ENCODE results near the gene USHBP1. TPM values are rescaled to one million over a fixed set of nuclear protein-coding genes. Genes with fewer than 3 reads are reported as not detected.

Gene USHBP1
- total RNA-seq, 1 donor from 2014 or later: 40.0 TPM

GRCh38 chr19:17215127-17215971, 49.2 kb downstream of the USHBP1 start, which contains the start of gene USE1:
Gene USE1, plus strand, starts transcription at chr19:17215357. Its CDS starts 49 bp downstream, at chr19:17215406.
- DNase-seq (ENCODE audit: extremely low read depth, low read depth, low spot score): no peak

DNA sequence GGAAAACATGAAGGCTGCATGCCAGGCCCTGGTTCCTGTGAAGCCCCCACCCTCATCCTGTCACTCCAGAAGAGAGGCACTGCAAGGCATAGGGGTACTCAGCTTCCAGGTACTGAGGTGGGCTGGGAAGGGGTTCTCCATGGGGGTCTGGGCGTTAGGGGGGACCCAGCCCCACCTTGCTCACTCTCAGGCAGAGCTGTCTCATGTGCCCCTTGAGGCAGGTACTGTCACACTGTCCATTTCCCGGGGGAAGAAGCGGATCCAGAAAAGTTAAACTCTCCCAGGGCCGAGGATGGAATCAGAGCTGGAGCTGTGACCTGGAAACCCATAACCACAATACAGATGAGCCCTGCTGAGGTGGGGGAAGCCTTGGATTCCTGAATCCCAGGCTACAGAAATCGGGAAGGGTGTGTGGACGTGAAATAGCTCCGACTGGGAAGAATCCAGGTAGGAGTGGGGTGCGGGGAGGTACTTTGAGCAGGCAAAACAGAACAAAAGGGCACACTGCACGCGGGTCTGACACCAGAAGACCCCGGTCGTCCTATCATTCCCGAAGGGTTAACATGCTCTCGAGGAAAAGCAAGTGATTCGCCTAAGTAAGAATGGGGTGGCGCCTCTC, 49.9 kb downstream of the USHBP1 start:
- no peak for DNase-seq (ENCODE audit: extremely low read depth, low read depth, low spot score)

- no peak for DNase-seq (ENCODE audit: extremely low read depth, low read depth, low spot score)
These were observed 51.2 kb downstream of the USHBP1 start for GRCh38 chr19:17213334-17213733.

GRCh38 chr19:17211547-17212446, 52.7 kb downstream of the USHBP1 start:
- no peak for DNase-seq (ENCODE audit: extremely low read depth, low read depth, low spot score)

DNA sequence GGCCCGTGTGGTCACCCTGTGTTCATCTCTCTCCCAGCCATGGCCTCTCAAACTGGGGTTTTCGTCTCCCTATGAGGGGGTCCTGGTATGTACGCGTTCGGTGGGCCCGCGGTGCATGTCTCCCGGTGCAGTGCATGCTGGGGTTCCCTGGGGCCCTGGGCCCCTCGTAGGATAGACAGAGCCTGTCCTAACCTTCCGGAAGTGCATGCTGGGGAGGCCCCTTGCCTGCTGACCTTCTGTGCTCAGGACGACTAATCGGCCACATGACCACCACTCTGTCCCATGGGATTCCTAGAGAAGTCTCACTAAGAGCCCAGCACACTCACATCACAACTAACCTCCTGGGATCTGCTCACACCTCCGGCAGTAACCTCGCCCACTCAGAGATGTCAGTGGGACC, 54.2 kb downstream of the USHBP1 start:
- DNase-seq (ENCODE audit: extremely low read depth, low read depth, low spot score): no peak

DNA sequence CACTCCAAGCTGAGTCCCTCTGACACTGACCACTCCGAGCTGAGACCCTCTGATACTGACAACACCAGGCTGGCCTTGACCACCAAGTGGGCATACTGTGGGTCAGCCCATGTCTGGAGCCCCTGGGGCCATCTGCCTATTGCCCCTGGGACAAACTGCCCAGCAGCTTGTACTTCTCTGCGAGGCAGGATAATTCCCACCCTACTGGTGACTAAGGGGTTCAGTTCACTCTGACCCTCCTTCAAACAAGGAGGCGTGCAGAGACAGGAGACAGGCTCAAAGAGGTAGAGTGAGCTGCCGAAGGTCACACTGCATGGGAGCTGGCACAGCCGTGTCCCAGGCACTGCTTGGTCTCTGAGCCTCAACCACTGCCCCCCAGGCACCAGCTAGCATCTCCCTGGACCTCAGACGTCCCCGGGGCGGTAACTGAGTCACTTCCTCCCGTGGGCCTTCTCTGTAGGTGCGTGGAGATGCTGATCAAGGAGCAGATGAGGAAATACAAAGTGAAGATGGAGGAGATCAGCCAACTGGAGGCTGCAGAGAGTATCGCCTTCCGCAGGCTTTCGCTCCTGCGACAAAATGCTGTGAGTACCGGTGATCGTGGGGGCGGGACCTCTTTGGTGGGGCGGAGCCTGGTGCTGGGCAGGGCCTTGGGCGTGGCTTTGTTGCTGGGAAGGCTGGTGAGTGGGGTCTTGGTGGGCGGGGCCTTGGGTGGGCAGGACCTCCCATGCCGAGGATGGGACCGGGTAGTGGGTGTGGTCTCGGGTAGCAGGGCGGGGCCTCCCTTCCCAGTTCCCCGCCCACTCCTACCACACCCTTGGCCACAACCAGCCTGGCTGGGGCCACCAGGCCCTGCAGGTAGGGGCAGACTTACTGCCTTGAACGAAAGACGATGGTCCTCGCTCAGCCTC, 55.2 kb downstream of the USHBP1 start:
- DNase-seq (ENCODE audit: extremely low read depth, low read depth, low spot score): no peak

DNA sequence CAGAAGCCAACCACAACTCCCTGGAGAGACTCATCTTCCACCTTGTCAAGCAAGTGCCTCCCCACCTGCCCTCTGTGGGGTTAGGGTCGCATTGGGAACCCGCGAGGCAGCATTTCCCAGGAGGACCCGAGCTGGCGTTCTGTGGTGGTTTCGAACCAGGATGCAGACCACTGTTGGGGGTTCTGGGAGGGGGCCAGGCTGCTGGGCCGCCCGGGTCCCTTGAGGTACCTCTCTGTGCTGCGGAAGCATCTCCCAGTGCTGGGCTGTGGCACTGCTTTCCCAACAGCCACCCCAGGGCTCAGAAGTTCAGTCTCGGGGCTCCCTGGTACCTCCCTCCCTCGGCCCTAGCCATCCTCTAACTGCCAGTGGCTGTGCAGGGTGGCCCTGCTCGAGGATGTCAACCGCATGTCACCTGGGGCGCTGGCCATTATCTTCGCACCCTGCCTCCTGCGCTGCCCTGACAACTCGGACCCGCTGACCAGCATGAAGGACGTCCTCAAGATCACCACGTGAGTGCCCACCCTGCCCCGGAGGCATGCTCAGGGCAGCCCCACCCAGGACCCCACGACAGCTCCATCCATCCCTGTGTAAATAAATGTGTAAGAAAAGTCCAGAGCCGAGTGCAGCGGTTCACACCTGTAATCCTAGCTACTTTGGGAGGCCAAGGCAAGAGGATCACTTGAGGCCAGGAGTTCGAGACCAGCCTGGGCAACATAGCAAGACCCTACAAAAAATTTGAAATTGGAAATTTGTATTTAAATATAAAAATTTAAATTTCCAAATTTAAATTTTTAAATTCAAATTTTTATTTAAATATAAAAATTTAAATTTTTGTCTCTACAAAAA, 57.6 kb downstream of the USHBP1 start:
- no peak for DNase-seq (ENCODE audit: extremely low read depth, low read depth, low spot score)

- no peak for DNase-seq (ENCODE audit: extremely low read depth, low read depth, low spot score)
These were observed 59.1 kb downstream of the USHBP1 start for GRCh38 chr19:17205237-17206140.

- no peak for DNase-seq (ENCODE audit: extremely low read depth, low read depth, low spot score)
These were observed 61.8 kb downstream of the USHBP1 start for GRCh38 chr19:17202713-17203112.

- no peak for DNase-seq (ENCODE audit: extremely low read depth, low read depth, low spot score)
These were observed 62.3 kb downstream of the USHBP1 start for GRCh38 chr19:17202249-17202648.

GRCh38 chr19:17200408-17201079, 64.0 kb downstream of the USHBP1 start:
- DNase-seq (ENCODE audit: extremely low read depth, low read depth, low spot score): no peak

Other genes starting within 250 kb of the USHBP1 start
- 3.4 and 4.4 TPM in 2 replicates for gene CPAMD8, start 237.9 kb downstream of the USHBP1 start, total RNA-seq
- 2.8 and 4.9 TPM in 2 replicates for gene HAUS8, start 189.3 kb downstream of the USHBP1 start, total RNA-seq
- gene MYO9B, start 189.0 kb downstream of the USHBP1 start, total RNA-seq: 93.1 and 125 TPM in 2 replicates
- 24.5 and 32.5 TPM in 2 replicates for gene USE1, start 49.4 kb downstream of the USHBP1 start, total RNA-seq
- 6.5 and 15.1 TPM in 2 replicates for gene OCEL1, start 38.5 kb downstream of the USHBP1 start, total RNA-seq
- gene NR2F6, start 18.8 kb downstream of the USHBP1 start, total RNA-seq: 68.1 and 75.5 TPM in 2 replicates
- gene BABAM1, start 2.7 kb upstream of the USHBP1 start, total RNA-seq: 78.9 and 94.9 TPM in 2 replicates
- 0.39 and 4.3 TPM in 2 replicates for gene ANKLE1, start 17.2 kb upstream of the USHBP1 start, total RNA-seq
- 6.8 and 9.3 TPM in 2 replicates for gene ABHD8, start 38.7 kb upstream of the USHBP1 start, total RNA-seq
- gene MRPL34, start 41.1 kb upstream of the USHBP1 start, total RNA-seq: 91.0 and 103 TPM in 2 replicates
- 74.4 and 78.0 TPM in 2 replicates for gene DDA1, start 44.8 kb upstream of the USHBP1 start, total RNA-seq
- gene ANO8, start 70.1 kb upstream of the USHBP1 start, total RNA-seq: 6.3 and 9.6 TPM in 2 replicates
- 16.6 and 34.1 TPM in 2 replicates for gene GTPBP3, start 72.8 kb upstream of the USHBP1 start, total RNA-seq
- gene PLVAP, start 112.6 kb upstream of the USHBP1 start, total RNA-seq: 5.4 and 22.9 TPM in 2 replicates
- not detected in 2 replicates for gene CCDC194, start 129.5 kb upstream of the USHBP1 start, total RNA-seq
- gene BST2, start 140.9 kb upstream of the USHBP1 start, total RNA-seq: 22.8 and 111 TPM in 2 replicates
- gene MVB12A, start 155.3 kb upstream of the USHBP1 start, total RNA-seq: 88.2 and 108 TPM in 2 replicates
- 0.06 and 0.39 TPM in 2 replicates for gene TMEM221, start 183.9 kb upstream of the USHBP1 start, total RNA-seq
- gene NXNL1, start 196.2 kb upstream of the USHBP1 start, total RNA-seq: not detected in 2 replicates
- gene SLC27A1, start 205.8 kb upstream of the USHBP1 start, total RNA-seq: 24.6 and 29.5 TPM in 2 replicates
- gene PGLS, start 246.9 kb upstream of the USHBP1 start, total RNA-seq: 168 and 179 TPM in 2 replicates

All from glomerular endothelial cell (primary cell).